ENCODE measurements around the gene SKIDA1. TPM values are rescaled to one million over a fixed set of nuclear protein-coding genes. Genes with fewer than 3 reads are reported as not detected.

SKIDA1 gene
- total and polyA plus RNA-seq, 5 experiments from 2014 or later, result 0.08 TPM; not detected in 4

GRCh38 chr10:21494191-21495001 is 31.1 kb downstream of the SKIDA1 start:
- Mint-ChIP-seq H3K36me3 (peaks cover 0 to 4% (median 3%) of the 10 kb centered on the region in 3 donors), H3K27ac (peak overlapping the region in 1 of 10 donors; percentile 55), H3K4me1 (peaks cover 8 to 24% (median 18%) of the 10 kb centered on the region in 4 donors), H3K9me3 (peaks cover 0 to 4% (median 0%) of the 10 kb centered on the region in 9 donors), H3K4me3 (peak overlapping the region; percentile 63 to 91 (median 88)), H3K27me3 (peaks cover 28 to 55% (median 45%) of the 10 kb centered on the region in 5 donors)
- POLR2A ChIA-PET, result interaction anchor here (0.5 kb wide), 1 partner anchor 223 kb away, joined by 4 read pairs; no protein-coding TSS in a partner anchor
- DNase-seq, result peak in 3 of 10 donors; percentile 10 to 18 (median 15)
- ATAC-seq, result no peak

GRCh38 chr10:21493784-21494183 is 31.7 kb downstream of the SKIDA1 start:
- H3K4me3 Mint-ChIP-seq, result peak overlapping the region; percentile 63 to 87 (median 84)
- ATAC-seq (no peak), DNase-seq (no peak)
- POLR2A ChIA-PET, result interaction anchor here (1.5 kb wide), 1 partner anchor 27 kb away, joined by 3 read pairs; no protein-coding TSS in a partner anchor
- peaks cover 0 to 2% (median 0%) of the 10 kb centered on the region in 9 donors for H3K9me3 Mint-ChIP-seq
- peaks cover 8 to 20% (median 15%) of the 10 kb centered on the region in 4 donors for H3K4me1 Mint-ChIP-seq
- H3K27ac Mint-ChIP-seq, result peak overlapping the region in 2 of 10 donors; percentile 55 to 63
- peaks cover 0 to 3% (median 0%) of the 10 kb centered on the region in 3 donors for H3K36me3 Mint-ChIP-seq
- H3K27me3 Mint-ChIP-seq, result peaks cover 22 to 49% (median 39%) of the 10 kb centered on the region in 5 donors

- H3K27me3 Mint-ChIP-seq, result peaks cover 19 to 41% (median 26%) of the 10 kb centered on the region in 5 donors
- DNase-seq, result no peak
- ATAC-seq, result no peak
- H3K36me3 Mint-ChIP-seq, result no peaks in the 10 kb centered on the region
- H3K4me3 Mint-ChIP-seq, result no peak overlapping the region
- no peak overlapping the region for H3K27ac Mint-ChIP-seq
- no peaks in the 10 kb centered on the region for H3K9me3 Mint-ChIP-seq
- POLR2A ChIA-PET, result interaction anchor here (0.5 to 1.5 kb wide), 2 partner anchors 28 to 507 kb away, joined by 3 to 6 read pairs; no protein-coding TSS in a partner anchor
- H3K4me1 Mint-ChIP-seq, result peaks cover 8 to 17% (median 14%) of the 10 kb centered on the region in 4 donors
Measured at GRCh38 chr10:21492421-21492820, 33.1 kb downstream of the SKIDA1 start.

- DNase-seq (no peak), ATAC-seq (no peak)
- Mint-ChIP-seq H3K4me3 (no peak overlapping the region), H3K27ac (no peak overlapping the region), H3K9me3 (no peaks in the 10 kb centered on the region), H3K27me3 (peaks cover 19 to 40% (median 24%) of the 10 kb centered on the region in 5 donors), H3K4me1 (peaks cover 8 to 14% (median 12%) of the 10 kb centered on the region in 4 donors), H3K36me3 (no peaks in the 10 kb centered on the region)
- POLR2A ChIA-PET, result no interaction called here
Measured at GRCh38 chr10:21490711-21491105, 34.8 kb downstream of the SKIDA1 start.

- H3K27me3 Mint-ChIP-seq, result peaks cover 19 to 35% (median 24%) of the 10 kb centered on the region in 5 donors
- H3K4me1 Mint-ChIP-seq, result peaks cover 5 to 9% (median 8%) of the 10 kb centered on the region in 4 donors
- H3K36me3 Mint-ChIP-seq, result no peaks in the 10 kb centered on the region
- DNase-seq (no peak), ATAC-seq (no peak)
- POLR2A ChIA-PET, result no interaction called here
- H3K4me3 Mint-ChIP-seq, result no peak overlapping the region
- H3K27ac Mint-ChIP-seq, result no peak overlapping the region
- no peaks in the 10 kb centered on the region for H3K9me3 Mint-ChIP-seq
Measured at GRCh38 chr10:21490028-21490710, 35.3 kb downstream of the SKIDA1 start.

- no peak overlapping the region for H3K4me3 Mint-ChIP-seq
- H3K36me3 Mint-ChIP-seq, result no peaks in the 10 kb centered on the region
- H3K4me1 Mint-ChIP-seq, result peaks cover under 1 to 5% (median 2%) of the 10 kb centered on the region in 4 donors
- ATAC-seq (no peak), DNase-seq (no peak)
- no peak overlapping the region for H3K27ac Mint-ChIP-seq
- peaks cover 16 to 32% (median 19%) of the 10 kb centered on the region in 5 donors for H3K27me3 Mint-ChIP-seq
- POLR2A ChIA-PET, result no interaction called here
- H3K9me3 Mint-ChIP-seq, result no peaks in the 10 kb centered on the region
Measured at GRCh38 chr10:21488957-21489446, 36.5 kb downstream of the SKIDA1 start.

- no peaks in the 10 kb centered on the region for H3K9me3 Mint-ChIP-seq
- ATAC-seq (no peak), DNase-seq (no peak)
- POLR2A ChIA-PET, result no interaction called here
- no peaks in the 10 kb centered on the region for H3K36me3 Mint-ChIP-seq
- no peak overlapping the region for H3K4me3 Mint-ChIP-seq
- no peaks in the 10 kb centered on the region for H3K4me1 Mint-ChIP-seq
- H3K27me3 Mint-ChIP-seq, result peaks cover 12 to 30% (median 15%) of the 10 kb centered on the region in 5 donors
- H3K27ac Mint-ChIP-seq, result no peak overlapping the region
Measured at GRCh38 chr10:21488246-21488956, 37.1 kb downstream of the SKIDA1 start.

- DNase-seq (no peak), ATAC-seq (no peak)
- Mint-ChIP-seq H3K9me3 (no peaks in the 10 kb centered on the region), H3K36me3 (no peaks in the 10 kb centered on the region), H3K4me1 (no peaks in the 10 kb centered on the region), H3K27me3 (peaks cover 10 to 27% (median 12%) of the 10 kb centered on the region in 5 donors), H3K27ac (no peak overlapping the region), H3K4me3 (no peak overlapping the region)
- POLR2A ChIA-PET, result no interaction called here
Measured at GRCh38 chr10:21487416-21488180, 37.9 kb downstream of the SKIDA1 start.

- no peak for ATAC-seq
- POLR2A ChIA-PET, result no interaction called here
- H3K4me3 Mint-ChIP-seq, result no peak overlapping the region
- no peaks in the 10 kb centered on the region for H3K4me1 Mint-ChIP-seq
- DNase-seq, result no peak
- no peak overlapping the region for H3K27ac Mint-ChIP-seq
- H3K27me3 Mint-ChIP-seq, result peaks cover 0 to 11% (median 3%) of the 10 kb centered on the region in 5 donors
- peaks cover 0 to 9% (median 0%) of the 10 kb centered on the region in 9 donors for H3K9me3 Mint-ChIP-seq
- H3K36me3 Mint-ChIP-seq, result peaks cover 0 to 5% (median 3%) of the 10 kb centered on the region in 3 donors
Measured at GRCh38 chr10:21482821-21483220, 42.7 kb downstream of the SKIDA1 start.

- ATAC-seq, result no peak
- POLR2A ChIA-PET, result no interaction called here
- no peak for DNase-seq
- Mint-ChIP-seq H3K4me1 (no peaks in the 10 kb centered on the region), H3K9me3 (peaks cover 0 to 9% (median 0%) of the 10 kb centered on the region in 9 donors), H3K4me3 (no peak overlapping the region), H3K27ac (no peak overlapping the region), H3K36me3 (peaks cover 0 to 5% (median 3%) of the 10 kb centered on the region in 3 donors), H3K27me3 (peaks cover 0 to 8% (median 2%) of the 10 kb centered on the region in 5 donors)
Measured at GRCh38 chr10:21481407-21481806, 44.1 kb downstream of the SKIDA1 start.

- peaks cover 0 to 6% (median 0%) of the 10 kb centered on the region in 5 donors for H3K27me3 Mint-ChIP-seq
- POLR2A ChIA-PET, result no interaction called here
- no peak for ATAC-seq
Measured at GRCh38 chr10:21479570-21480315, 45.7 kb downstream of the SKIDA1 start.

More at GRCh38 chr10:21479570-21480315, 45.7 kb downstream of the SKIDA1 start:
- Mint-ChIP-seq H3K4me1 (no peaks in the 10 kb centered on the region), H3K27ac (no peak overlapping the region), H3K9me3 (peaks cover 0 to 9% (median 0%) of the 10 kb centered on the region in 9 donors), H3K36me3 (peaks cover 0 to 5% (median 3%) of the 10 kb centered on the region in 3 donors), H3K4me3 (no peak overlapping the region)
- no peak for DNase-seq

Measured in naive thymus-derived CD8-positive, alpha-beta T cell (primary cell).